Measurements from ENCODE around the gene ATP8B1.

DNA sequence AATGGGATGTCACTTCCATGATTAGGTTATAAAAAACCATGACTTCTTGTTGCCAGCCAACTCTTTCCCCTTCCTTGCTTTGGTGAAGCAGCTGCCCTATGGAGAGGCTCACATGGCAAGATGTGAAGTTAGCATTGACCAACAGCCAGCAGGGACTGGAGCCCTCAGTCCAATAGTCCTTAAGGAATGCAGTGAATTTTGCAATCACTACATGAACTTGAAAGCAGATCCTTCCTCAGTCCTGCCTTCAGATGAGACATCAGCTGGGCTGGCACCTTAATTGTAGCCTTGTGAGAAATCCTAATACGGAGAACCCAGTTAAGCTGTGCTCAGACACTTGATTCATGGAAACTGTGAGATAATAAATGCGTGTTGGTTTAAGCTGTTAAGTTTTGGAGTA lies 61.8 kb downstream of the ATP8B1 start:
- TF ChIP-seq, protein P1, sequence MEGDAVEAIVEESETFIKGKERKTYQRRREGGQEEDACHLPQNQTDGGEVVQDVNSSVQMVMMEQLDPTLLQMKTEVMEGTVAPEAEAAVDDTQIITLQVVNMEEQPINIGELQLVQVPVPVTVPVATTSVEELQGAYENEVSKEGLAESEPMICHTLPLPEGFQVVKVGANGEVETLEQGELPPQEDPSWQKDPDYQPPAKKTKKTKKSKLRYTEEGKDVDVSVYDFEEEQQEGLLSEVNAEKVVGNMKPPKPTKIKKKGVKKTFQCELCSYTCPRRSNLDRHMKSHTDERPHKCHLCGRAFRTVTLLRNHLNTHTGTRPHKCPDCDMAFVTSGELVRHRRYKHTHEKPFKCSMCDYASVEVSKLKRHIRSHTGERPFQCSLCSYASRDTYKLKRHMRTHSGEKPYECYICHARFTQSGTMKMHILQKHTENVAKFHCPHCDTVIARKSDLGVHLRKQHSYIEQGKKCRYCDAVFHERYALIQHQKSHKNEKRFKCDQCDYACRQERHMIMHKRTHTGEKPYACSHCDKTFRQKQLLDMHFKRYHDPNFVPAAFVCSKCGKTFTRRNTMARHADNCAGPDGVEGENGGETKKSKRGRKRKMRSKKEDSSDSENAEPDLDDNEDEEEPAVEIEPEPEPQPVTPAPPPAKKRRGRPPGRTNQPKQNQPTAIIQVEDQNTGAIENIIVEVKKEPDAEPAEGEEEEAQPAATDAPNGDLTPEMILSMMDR (IDR thresholded peaks at IDR 0.05 in 2 of 3, conservative IDR thresholded peaks at IDR 0.05 in 1 of 3; ENCODE audit: borderline replicate concordance in 1 of 3, insufficient read depth in 1 of 3, low read depth in 2 of 3, low read length in 2 of 3), result no peak
- no peak for TF ChIP-seq POLR2A (IDR thresholded peaks at IDR 0.05; ENCODE audit: borderline replicate concordance, extremely low read depth, insufficient read depth, insufficient read length)
- TF ChIP-seq ZFX (IDR thresholded peaks at IDR 0.05), result no peak
- TF ChIP-seq POLR2AphosphoS5 (IDR thresholded peaks at IDR 0.05; ENCODE audit: low read depth, low read length), result no peak
- no peak for TF ChIP-seq MAX (IDR thresholded peaks at IDR 0.05)

Data from HCT116 (cell line).